Ovary (tissue), 9 donors: ENCODE measurements around the gene ZNF8. TPM values are rescaled to one million over a fixed set of nuclear protein-coding genes. Genes with fewer than 3 reads are reported as not detected.
A peak's percentile ranks its signal among the peaks of the same experiment; 100 is the strongest.

Source experiments
- DNase-seq, 5 donors: peaks; one replicate each; pipeline ENCODE4 v3.0.0-alpha.2; 2019 to 2020
- H3K27ac ChIP-seq, 2 donors: fragments of 200-600 bp; one replicate each; pipeline versions ENCODE4 v1.5.1 to v1.8.0; 2019 to 2022
- H3K27me3 ChIP-seq: fragments of 200-600 bp; one replicate; pipeline ENCODE4 v1.8.0; 2022
- H3K36me3 ChIP-seq: fragments of 200-600 bp; sonication (generic); one replicate; pipeline ENCODE4 v1.5.1; 2019
- H3K4me1 ChIP-seq: one replicate; pipeline ENCODE4 v1.8.1; 2013; ENCODE audit warnings: mild to moderate bottlenecking, moderate library complexity; ENCODE audit not compliant: insufficient read depth
- H3K4me3 ChIP-seq: fragments of 200-600 bp; sonication (generic); one replicate; pipeline ENCODE4 v1.5.1; 2017
- H3K9me3 ChIP-seq, 2 donors: fragments of 200-600 bp in 1 of 2; sonication (generic) in 1 of 2; one replicate each; pipeline versions ENCODE4 v1.5.1 to v1.8.1; 2013 to 2019; ENCODE audit warnings: mild to moderate bottlenecking in 1 of 2, moderate library complexity in 1 of 2
- EP300 ChIP-seq: sonication (generic); formaldehyde crosslinking; IDR thresholded peaks from one replicate; pipeline ENCODE4 v1.6.1; 2017; ENCODE audit warnings: antibody characterized with exemption
- POLR2A ChIP-seq: fragments of 450-650 bp; IDR thresholded peaks from one replicate; pipeline ENCODE4 v1.6.1; 2017; ENCODE audit warnings: antibody characterized with exemption, mild to moderate bottlenecking, moderate library complexity
- WGBS, 3 donors: extraction: QIAGEN DNeasy Blood & Tissue Kit in 1 of 3; methylation state at CpG; one replicate each; pipeline versions ENCODE4 v1.1.5 to v1.1.7; 2013 to 2017; 5-methylcytosine and 5-hydroxymethylcytosine counted together
- intact Hi-C, 4 donors: fragments of 100-400 bp; cut with DNase I; formaldehyde crosslinking; loops; one replicate each; pipeline versions ENCODE4 v1.11.0 to v1.15.1; 2022 to 2023
- polyA plus RNA-seq, 2 donors: library from polyadenylated mRNA; stranded (reverse); fragments of 200-250 nt in 1 of 2; fragments of 350-450 nt in 1 of 2; fragmentation: Illumina TruSeq in 1 of 2; extraction: RNeasy Lipid Tissue Mini Kit (QIAGEN cat#74804) in 1 of 2; gene quantifications; one replicate each; pipeline ENCODE4 v1.2.3, GENCODE V29; 2013 to 2014
- total RNA-seq, 7 donors: library from RNA; depleted of rRNA in 2 of 7; stranded (reverse); fragments of >200 nt in 2 of 7; fragmentation: NEBNext Ultra II Directional in 3 of 7; extraction: Animal tissue kit (Norgen Biotek cat#: 25700) in 3 of 7; gene quantifications; one replicate each; pipeline versions ENCODE4 v1.1.0 to v1.2.4, GENCODE V29; 2016 to 2023
- TF ChIP-seq, protein P1 (sequence below), 3 donors: fragments of 450-650 bp in 2 of 3; fragments of 200-600 bp in 1 of 3; IDR thresholded peaks; one replicate each; pipeline versions ENCODE4 v1.5.1 to v1.8.0; 2016 to 2022; ENCODE audit warnings: antibody characterized with exemption in 3 of 3, mild to moderate bottlenecking in 1 of 3
- donor health status: DM: no; HTN: no; CAD: no; lungs with moderate emphysema.
- donor health status: DM: no; HTN: no; CAD: no.
- donor health status: Bipolar disorder and iron deficiency.
- donor health status: DM: yes; HTN: yes; CAD: no.
- donor health status: DM: no; HTN: no; CAD: no.
- donor health status: DM: yes; HTN: yes; CAD: no.

The ZNF8 gene
- total and polyA plus RNA-seq, 9 donors: 2.7 to 10.6 (median 7.2) TPM

GRCh38 chr19:58275564-58275963 is 3.2 kb upstream of the ZNF8 start:
- Histone ChIP-seq H3K4me3 (no peak overlapping the region), H3K27me3 (no peaks in the 10 kb centered on the region), H3K4me1 (no peaks in the 10 kb centered on the region), H3K27ac (no peak overlapping the region), H3K9me3 (peaks cover 7 to 30% of the 10 kb centered on the region in 2 donors), H3K36me3 (no peaks in the 10 kb centered on the region)
- no peak for DNase-seq
- intact Hi-C loops: loop anchor here in 1 of 4 donors (10.0 kb wide), 1 partner anchor 91 kb away; the partner anchor contains the start of gene ZNF274
- TF ChIP-seq EP300 (no peak), POLR2A (no peak)
- TF ChIP-seq, protein P1, sequence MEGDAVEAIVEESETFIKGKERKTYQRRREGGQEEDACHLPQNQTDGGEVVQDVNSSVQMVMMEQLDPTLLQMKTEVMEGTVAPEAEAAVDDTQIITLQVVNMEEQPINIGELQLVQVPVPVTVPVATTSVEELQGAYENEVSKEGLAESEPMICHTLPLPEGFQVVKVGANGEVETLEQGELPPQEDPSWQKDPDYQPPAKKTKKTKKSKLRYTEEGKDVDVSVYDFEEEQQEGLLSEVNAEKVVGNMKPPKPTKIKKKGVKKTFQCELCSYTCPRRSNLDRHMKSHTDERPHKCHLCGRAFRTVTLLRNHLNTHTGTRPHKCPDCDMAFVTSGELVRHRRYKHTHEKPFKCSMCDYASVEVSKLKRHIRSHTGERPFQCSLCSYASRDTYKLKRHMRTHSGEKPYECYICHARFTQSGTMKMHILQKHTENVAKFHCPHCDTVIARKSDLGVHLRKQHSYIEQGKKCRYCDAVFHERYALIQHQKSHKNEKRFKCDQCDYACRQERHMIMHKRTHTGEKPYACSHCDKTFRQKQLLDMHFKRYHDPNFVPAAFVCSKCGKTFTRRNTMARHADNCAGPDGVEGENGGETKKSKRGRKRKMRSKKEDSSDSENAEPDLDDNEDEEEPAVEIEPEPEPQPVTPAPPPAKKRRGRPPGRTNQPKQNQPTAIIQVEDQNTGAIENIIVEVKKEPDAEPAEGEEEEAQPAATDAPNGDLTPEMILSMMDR (IDR thresholded peaks at IDR 0.05): no peak
- WGBS, 3 donors: 94 to 98% (median 98%) methylated on average over 3 of the region's 3 CpGs

DNA sequence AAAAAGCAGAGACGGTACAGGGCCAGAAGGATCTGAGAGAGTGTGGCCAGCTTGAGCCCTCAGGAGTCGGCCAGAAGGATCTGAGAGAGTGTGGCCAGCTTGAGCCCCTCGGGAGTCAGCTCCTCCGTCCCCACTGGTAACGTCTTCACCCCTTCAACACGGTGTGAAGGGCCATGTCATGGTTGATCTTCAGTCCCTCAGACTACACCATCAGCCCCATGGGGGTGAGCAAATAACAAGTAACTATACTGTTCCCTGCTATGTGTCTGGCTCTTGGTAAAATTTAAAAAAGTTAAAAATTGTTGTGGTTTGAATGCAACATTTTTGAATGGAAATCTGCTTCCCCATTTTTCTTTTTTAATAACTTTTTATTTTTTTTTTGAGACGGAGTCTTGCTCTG is 1.6 kb upstream of the ZNF8 start:
- no peaks in the 10 kb centered on the region for H3K36me3 ChIP-seq
- H3K9me3 ChIP-seq: peaks cover 7 to 13% of the 10 kb centered on the region in 2 donors
- no peak overlapping the region for H3K4me3 ChIP-seq
- H3K27ac ChIP-seq: no peak overlapping the region
- intact Hi-C loops: loop anchor here in 1 of 4 donors (10.0 kb wide), 1 partner anchor 92 kb away; the partner anchor contains the start of gene ZNF274
- no peaks in the 10 kb centered on the region for H3K4me1 ChIP-seq
- no peaks in the 10 kb centered on the region for H3K27me3 ChIP-seq
- WGBS, 3 donors: 88 to 92% (median 92%) methylated on average over 7 of the region's 7 CpGs
- DNase-seq: no peak
- TF ChIP-seq POLR2A (no peak), EP300 (no peak)
- TF ChIP-seq, protein P1 (IDR thresholded peaks at IDR 0.05): no peak

DNA sequence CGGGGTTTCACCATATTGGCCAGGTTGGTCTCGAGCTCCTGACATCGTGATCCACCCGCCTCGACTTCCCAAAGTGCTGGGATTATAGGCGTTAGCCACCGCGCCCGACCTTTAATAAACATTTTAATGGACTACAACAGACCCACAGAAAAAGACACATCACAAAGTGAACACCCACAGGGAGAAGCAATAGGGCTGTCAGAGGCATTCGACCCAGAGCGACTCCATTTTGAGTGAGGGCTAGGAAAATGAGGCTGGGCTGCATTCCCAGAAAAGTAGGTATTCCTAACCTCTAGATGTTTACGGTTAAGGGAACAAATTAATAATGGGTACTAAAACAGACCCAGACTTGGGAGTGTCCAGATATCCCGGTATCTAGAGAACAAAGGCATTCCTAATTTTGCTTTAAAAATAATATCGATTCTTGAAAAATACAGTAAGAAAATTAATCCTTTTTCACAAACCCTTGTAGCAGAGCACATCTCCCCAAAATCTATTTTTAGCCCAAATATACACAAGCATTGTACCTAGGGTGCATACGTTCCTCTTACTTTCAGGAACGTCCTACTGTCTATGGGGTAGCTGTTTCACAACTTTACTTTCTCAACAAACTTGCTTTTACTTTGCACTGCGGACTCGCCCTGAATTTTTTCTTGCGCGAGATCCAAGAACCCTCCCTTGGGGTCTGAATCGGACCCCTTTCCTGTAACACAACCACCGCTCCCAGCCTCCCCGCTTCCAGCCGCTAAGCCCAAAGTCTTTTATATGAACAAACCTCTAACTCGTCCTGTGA is 811 bp upstream of the ZNF8 start:
- TF ChIP-seq, protein P1 (IDR thresholded peaks at IDR 0.05): no peak
- no peak for TF ChIP-seq EP300
- no peak for TF ChIP-seq POLR2A
- Histone ChIP-seq H3K4me3 (peak overlapping the region; percentile 76), H3K9me3 (peaks cover under 1 to 9% of the 10 kb centered on the region in 2 donors), H3K27me3 (no peaks in the 10 kb centered on the region), H3K4me1 (no peaks in the 10 kb centered on the region), H3K27ac (peak overlapping the region in 1 of 2 donors; percentile 69), H3K36me3 (no peaks in the 10 kb centered on the region)
- DNase-seq: no peak
- WGBS, 3 donors: 36 to 42% (median 38%) methylated on average over 25 of the region's 25 CpGs
- intact Hi-C loops: loop anchor here in 1 of 4 donors (10.0 kb wide), 1 partner anchor 93 kb away; the partner anchor contains the start of gene ZNF274

- intact Hi-C loops: loop anchor here in 1 of 4 donors (10.0 kb wide), 1 partner anchor 94 kb away; the partner anchor contains the start of gene ZNF274
- peaks cover 0 to 9% of the 10 kb centered on the region in 2 donors for H3K9me3 ChIP-seq
- peak; percentile 73 to 87 (median 80) for DNase-seq
These were observed 528 bp downstream of the ZNF8 start for GRCh38 chr19:58279042-58279924.

More at GRCh38 chr19:58279042-58279924, 528 bp downstream of the ZNF8 start:
- TF ChIP-seq, protein P1 (IDR thresholded peaks at IDR 0.05): no peak
- TF ChIP-seq POLR2A: no peak
- no peak for TF ChIP-seq EP300
- Histone ChIP-seq H3K27me3 (no peaks in the 10 kb centered on the region), H3K36me3 (no peaks in the 10 kb centered on the region), H3K4me3 (peak overlapping the region; percentile 76), H3K4me1 (no peaks in the 10 kb centered on the region), H3K27ac (peak overlapping the region; percentile 46 to 69)
- 3 to 5% (median 4%) methylated on average over 48 to 60 of the region's 60 CpGs for WGBS, 3 donors
